GM10847 (cell line): Measurements from ENCODE around the gene FAM133A.

Experiments
- POLR2A ChIP-seq: IDR thresholded peaks from 2 replicates; pipeline ENCODE4 v1.6.1; 2011; ENCODE audit not compliant: insufficient read length; ENCODE audit errors: extremely low read depth

FAM133A gene

DNA sequence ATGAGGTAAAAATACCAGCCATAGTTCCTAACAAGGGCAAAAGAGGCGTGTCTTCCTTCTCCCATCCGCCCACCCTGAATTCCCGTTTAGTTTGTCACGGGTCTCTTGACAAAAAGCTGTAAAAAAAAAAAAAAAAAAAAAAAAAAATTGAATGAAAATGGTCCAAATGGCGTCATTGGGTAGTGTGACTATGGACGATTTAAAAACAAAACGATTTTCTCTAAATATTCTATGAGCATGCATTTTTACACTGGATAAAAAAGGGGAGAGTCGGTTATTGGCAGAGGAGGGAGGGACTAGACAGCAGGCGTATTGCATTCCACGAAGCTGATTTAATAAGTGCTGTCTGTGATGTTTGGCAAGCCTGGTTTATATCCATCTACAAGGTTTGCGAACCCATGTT lies at the start of gene FAM133A:
Gene FAM133A (plus strand): TSS at position 338 of the 403 bp plus-strand sequence. CDS start 35,214 bp downstream, outside the sequence.
- no peak for TF ChIP-seq POLR2A

DNA sequence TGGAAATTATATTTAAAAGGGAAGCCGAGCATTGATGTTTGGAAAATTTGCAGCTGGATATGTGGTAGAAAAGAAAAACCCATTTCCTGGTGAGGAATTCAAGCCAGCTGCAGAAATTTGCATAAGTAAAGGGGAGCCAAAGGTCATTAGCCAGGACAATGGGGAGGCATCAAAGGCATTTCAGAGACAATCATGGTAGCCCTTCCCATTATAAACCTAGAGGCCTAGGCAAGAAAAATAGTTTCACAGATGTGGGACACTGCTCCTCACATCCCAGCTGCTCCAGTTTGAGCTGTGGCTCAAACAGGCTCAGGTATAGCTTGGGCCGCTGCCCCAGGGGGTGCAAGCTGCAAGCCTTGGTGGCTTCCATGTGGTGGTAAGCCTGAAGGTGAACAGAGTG lies 36.4 kb upstream of the FAM133A start:
- no peak for TF ChIP-seq POLR2A

- no peak for TF ChIP-seq POLR2A
Observed at GRCh38 chrX:93649381-93649780, 24.6 kb upstream of the FAM133A start.

GRCh38 chrX:93660575-93660974 lies 13.4 kb upstream of the FAM133A start:
- no peak for TF ChIP-seq POLR2A

GRCh38 chrX:93673056-93673868 lies 744 bp upstream of the FAM133A start, which contains the start of gene NAP1L3:
NAP1L3 (minus strand) TSS chrX:93673578; CDS start chrX:93673304, 274 bp downstream.
- no peak for TF ChIP-seq POLR2A

DNA sequence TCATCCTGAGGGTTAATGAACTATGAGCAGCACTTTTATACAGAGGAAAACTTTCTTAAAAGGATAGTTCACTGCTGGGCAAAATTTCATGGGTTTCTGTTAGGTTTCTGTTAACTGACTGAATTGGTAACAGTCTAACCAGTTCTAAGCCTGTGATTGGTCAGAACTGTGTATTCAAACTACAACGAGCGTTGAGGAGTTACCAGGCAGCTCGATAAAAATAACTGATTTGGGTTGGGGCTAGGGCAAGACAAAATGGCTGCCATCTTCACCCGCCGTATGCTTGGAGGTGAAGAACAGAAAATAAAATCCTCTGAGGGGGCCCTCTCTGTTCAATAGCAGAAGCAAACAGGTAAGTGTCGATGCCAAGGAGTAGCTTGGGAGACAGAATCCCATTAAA lies 22.0 kb downstream of the FAM133A start:
- no peak for TF ChIP-seq POLR2A

GRCh38 chrX:93703701-93704100 lies 29.7 kb downstream of the FAM133A start:
- TF ChIP-seq POLR2A, result no peak

- TF ChIP-seq POLR2A, result no peak
Observed at GRCh38 chrX:93711076-93711475, 37.1 kb downstream of the FAM133A start.

GRCh38 chrX:93741811-93742210 lies 67.8 kb downstream of the FAM133A start:
- TF ChIP-seq POLR2A, result no peak

DNA sequence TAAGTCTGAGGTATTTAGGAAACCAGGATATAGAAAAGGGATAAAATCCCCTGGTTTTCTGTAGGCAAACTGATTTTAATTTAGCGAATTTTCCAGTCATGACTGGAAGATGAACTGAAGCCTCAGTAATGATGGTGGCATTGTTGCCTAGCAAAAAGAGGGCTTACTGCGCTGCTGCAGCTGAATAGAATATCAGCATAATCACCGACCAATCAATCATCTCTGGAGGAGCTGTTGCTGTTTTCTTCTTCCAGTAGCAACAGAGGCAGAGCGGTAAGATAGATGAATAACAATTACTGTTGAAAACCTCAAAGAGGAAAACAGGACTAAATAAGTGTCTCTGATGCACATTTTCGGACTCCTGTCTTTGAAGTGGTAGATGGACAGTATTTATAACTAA lies 86.2 kb downstream of the FAM133A start:
- no peak for TF ChIP-seq POLR2A
